Adrenal gland (tissue), 5 donors: ENCODE measurements around the gene TH.

Experiments
- POLR2A ChIP-seq, 2 donors: fragments of 450-650 bp; IDR thresholded peaks; one replicate each; pipeline ENCODE4 v1.6.1; 2017; ENCODE audit warnings: antibody characterized with exemption in 2 of 2, mild to moderate bottlenecking in 2 of 2, moderate library complexity in 1 of 2
- TF ChIP-seq, protein P1 (sequence below), 6 experiments: fragments of 450-650 bp in 4 of 6; fragments of 200-600 bp in 2 of 6; sonication (generic) in 1 of 6; IDR thresholded peaks; 1 replicate in 5 of 6; 2 replicates in 1 of 6; pipeline versions ENCODE4 v1.5.1 to v1.8.0; 2016 to 2021; ENCODE audit warnings: antibody characterized with exemption in 6 of 6, mild to moderate bottlenecking in 2 of 6, moderate library complexity in 1 of 6
- donor health status: DM: no; HTN: no; CAD: no.

GRCh38 chr11:2164861-2165555 is 6.6 kb downstream of the TH start:
- TF ChIP-seq, protein P1, sequence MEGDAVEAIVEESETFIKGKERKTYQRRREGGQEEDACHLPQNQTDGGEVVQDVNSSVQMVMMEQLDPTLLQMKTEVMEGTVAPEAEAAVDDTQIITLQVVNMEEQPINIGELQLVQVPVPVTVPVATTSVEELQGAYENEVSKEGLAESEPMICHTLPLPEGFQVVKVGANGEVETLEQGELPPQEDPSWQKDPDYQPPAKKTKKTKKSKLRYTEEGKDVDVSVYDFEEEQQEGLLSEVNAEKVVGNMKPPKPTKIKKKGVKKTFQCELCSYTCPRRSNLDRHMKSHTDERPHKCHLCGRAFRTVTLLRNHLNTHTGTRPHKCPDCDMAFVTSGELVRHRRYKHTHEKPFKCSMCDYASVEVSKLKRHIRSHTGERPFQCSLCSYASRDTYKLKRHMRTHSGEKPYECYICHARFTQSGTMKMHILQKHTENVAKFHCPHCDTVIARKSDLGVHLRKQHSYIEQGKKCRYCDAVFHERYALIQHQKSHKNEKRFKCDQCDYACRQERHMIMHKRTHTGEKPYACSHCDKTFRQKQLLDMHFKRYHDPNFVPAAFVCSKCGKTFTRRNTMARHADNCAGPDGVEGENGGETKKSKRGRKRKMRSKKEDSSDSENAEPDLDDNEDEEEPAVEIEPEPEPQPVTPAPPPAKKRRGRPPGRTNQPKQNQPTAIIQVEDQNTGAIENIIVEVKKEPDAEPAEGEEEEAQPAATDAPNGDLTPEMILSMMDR (IDR thresholded peaks at IDR 0.05): no peak
- TF ChIP-seq POLR2A (IDR thresholded peaks at IDR 0.05): no peak
